GM18861 (cell line): Measurements from ENCODE around the gene MAGED2.
"Not testable (repeated sequence)": the region's sequence is repeated elsewhere in the genome, so short reads cannot be mapped to it uniquely, and the experiment has no call there.

ENCODE experiments used
- ATAC-seq: cut with Tn5 transposase; IDR thresholded peaks from one replicate; pipeline ENCODE4 v1.9.1; 2021; ENCODE audit not compliant: unreplicated experiment

Gene MAGED2

GRCh38 chrX:54817220-54817820 is 9.8 kb downstream of the MAGED2 start:
- no peak for ATAC-seq

- no peak for ATAC-seq
These were observed 10.7 kb downstream of the MAGED2 start for GRCh38 chrX:54818221-54818620.

- no peak for ATAC-seq
These were observed 11.7 kb downstream of the MAGED2 start for GRCh38 chrX:54819201-54819600.

- no peak for ATAC-seq
These were observed 13.2 kb downstream of the MAGED2 start for GRCh38 chrX:54820737-54821136.

GRCh38 chrX:54821310-54821709 is 13.8 kb downstream of the MAGED2 start:
- no peak for ATAC-seq

GRCh38 chrX:54824195-54824594 is 16.6 kb downstream of the MAGED2 start:
- no peak for ATAC-seq

GRCh38 chrX:54824722-54825121 is 17.2 kb downstream of the MAGED2 start:
- ATAC-seq: no peak

DNA sequence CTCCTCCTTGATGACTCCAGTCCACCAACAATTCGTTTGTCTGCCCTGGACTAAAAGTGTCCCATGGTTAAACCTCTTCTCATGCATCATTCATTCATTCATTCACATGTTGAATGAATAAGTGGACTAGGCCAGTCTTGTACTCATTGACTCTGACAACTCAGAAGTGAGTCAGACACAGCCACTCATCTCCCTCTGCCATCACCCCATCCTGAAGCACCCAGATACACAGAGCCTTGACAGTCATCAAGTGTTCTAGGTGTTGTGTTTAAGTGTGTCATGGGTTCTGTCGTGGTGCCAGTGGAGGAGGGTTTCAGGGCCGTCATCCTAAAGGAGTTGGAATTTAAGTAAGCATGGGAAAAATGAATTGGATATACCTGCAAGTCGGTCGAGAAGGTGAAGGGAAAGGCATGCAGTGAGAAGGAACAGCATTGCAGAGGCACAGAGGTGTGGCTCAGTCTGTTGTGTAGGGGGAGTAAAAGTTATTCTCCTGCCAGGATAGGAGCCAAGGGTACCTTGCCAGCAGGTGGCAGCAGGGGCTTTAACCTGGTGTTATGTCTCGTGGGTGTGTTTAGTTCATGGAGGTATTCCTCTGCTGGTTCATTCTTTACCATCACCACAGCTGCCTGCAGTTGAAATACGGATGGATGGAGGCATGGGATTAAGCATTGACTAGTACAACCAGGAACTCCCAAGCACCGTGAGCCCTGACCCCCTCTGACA is 18.3 kb downstream of the MAGED2 start:
- no peak for ATAC-seq

- no peak for ATAC-seq
These were observed 19.1 kb downstream of the MAGED2 start for GRCh38 chrX:54826598-54826997.

GRCh38 chrX:54838583-54838982 is 31.0 kb downstream of the MAGED2 start:
- ATAC-seq: no peak

GRCh38 chrX:54841184-54841874 is 33.8 kb downstream of the MAGED2 start:
- ATAC-seq: not testable (repeated sequence)

DNA sequence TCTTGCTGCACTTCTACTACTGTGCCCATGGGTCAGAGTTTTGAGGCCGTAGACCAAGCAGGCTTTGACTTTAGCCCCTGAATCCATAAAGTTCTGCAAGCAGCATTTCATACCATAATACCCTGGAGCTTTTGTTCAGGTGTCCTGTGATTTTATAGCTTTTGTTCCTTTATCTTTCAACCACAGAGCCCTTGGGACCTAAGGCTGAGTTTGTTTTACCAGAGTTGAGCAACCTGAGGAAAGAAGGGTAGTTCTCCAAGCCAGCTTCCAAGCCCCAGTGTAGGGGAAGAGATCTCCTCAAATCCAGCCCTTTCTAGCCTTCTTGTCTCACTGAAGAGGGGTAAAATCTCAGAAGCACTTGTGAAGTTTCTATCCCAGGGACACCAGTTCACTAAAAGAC is 35.1 kb downstream of the MAGED2 start:
- no peak for ATAC-seq

- ATAC-seq: no peak
These were observed 35.5 kb downstream of the MAGED2 start for GRCh38 chrX:54843050-54843449.

DNA sequence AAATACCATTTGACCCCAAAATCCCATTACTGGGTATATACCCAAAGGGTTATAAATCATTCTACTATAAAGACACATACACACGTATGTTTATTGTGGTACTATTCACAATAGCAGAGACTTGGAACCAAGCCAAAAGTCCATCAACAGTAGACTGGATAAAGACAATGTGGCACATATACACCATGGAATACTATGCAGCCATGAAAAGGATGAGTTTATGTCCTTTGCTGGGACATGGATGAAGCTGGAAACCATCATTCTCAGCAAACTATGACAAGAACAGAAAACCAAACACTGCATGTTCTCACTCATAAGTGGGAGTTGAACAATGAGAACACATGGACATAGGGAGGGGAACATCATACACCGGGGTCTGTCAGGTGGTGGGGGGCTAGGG is 40.2 kb downstream of the MAGED2 start:
- ATAC-seq: not testable (repeated sequence)

DNA sequence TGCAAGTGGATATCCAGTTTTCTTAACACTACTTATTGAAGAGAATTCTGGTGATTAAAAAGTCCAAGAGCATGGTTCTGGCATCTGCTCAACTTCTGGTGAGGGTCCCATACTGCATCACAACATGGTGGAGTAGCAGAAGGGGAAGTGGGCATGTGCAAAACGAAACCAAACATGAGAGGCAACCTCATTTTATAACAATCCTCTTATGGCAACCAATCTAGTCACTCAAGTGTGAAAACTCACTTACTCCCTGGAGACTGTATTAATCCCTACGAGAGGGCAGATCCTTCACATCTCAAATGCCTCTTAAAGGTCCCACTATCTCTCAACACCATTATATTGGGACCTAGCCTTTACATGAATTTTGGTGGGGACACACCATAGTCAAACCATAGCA is 57.7 kb downstream of the MAGED2 start:
- no peak for ATAC-seq
